GM12801 (cell line): ENCODE results near the gene ARHGAP22.

ENCODE experiments used
- CTCF ChIP-seq: IDR thresholded peaks from one replicate; pipeline ENCODE4 v1.5.1; 2011; ENCODE audit warnings: control low read depth; ENCODE audit not compliant: insufficient read length; ENCODE audit errors: extremely low read depth

ARHGAP22 gene

DNA sequence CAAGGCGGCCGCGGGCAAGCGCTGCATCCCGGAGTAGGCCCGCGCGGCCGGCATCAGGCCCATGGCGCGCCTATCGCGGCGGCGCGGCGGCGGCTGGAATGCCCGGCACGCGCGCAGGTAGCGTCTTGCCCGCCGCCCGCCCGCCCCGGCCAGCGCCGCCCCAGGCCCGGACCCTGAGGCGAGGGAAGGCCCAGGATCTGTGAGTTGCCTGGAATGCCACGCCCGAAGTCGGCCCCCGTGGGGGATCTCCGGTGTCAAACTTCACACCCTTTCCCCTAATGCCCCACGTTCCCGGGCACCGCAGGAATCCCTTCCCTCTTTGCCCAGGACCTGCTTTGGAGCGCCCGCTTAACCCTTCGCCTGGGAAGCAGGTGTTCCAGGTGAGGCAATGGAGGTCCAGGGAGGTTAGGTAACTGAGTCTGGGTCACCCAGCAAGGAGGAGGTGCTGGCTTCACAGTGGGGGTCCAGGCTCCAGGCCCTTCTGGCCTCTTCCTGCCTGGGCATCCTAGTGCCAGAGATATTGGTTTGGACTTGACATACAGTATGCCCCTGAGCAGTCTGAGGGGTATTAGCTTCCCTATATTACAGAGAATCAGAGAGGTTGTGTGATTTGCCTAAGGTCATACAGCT lies 138.1 kb downstream of the ARHGAP22 start:
- TF ChIP-seq CTCF = no peak

DNA sequence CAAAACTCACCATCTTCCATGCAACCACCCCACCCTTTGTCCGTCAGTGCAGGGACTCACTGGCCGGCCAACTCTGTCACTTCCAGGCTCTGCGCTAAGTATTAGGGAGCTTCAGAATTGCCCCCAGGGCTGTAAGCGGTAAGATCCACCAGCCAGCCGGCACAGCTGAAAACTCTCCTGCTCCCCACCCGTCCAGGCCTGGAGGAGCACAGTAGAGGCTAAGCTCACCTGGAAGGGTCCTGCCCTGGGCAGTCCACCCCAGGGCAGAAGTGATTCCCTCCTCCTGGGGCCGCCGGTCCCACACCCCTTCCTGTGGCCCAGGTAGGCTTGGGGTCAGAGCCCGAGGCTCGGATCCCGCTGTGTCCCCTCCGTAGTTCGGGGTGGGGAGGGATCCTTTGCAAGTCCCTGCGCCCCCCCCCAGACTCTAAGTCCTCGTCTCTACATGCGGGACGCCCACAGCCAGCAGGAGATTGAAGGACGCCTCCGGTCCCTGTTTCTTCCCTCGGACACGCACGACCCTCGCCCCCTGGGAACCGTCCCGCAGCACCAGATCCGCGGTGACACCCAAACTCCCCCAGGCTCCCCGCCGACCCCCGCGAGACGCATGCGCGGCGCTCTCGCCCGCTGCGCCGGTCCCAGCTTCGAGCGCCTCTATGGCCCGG lies 138.9 kb downstream of the ARHGAP22 start:
- TF ChIP-seq CTCF = no peak

GRCh38 chr10:48464871-48465736 lies 139.8 kb downstream of the ARHGAP22 start:
- no peak for TF ChIP-seq CTCF

DNA sequence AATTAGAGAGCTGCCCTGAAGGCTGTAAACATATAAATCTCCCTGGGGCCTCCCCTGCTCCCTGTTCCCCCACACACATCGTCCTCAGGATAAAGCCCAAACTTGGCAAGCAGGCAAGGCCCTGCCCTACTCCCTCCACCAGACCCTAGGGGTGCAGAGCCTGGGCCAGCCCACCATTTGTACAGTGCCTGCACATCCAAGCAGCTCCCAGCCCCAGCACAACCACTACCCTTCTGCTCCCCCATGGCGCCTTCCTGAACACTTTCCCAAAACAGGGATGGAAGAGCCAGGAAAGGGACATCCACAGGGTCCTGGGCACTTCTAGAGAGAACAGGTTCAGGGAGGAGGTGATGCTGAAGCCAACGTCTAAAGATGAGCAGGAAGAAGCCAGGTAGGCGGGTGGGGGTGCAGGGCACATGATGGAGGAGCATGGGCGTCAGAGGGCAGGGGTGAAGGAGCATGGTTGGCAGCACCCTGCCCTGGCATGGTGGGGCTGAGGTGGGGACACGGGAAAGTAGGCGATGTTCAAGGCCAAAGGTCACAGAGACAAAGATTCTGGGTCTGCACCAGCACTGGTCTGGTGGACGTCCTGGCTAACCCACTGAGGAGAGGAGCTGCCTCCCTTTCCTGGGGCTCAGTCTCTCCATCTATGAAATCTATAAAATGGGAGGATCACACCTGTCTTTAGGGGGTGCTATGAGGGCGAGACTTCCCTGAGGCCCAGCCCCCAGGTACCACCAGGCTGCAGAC lies 140.6 kb downstream of the ARHGAP22 start:
- TF ChIP-seq CTCF = no peak

DNA sequence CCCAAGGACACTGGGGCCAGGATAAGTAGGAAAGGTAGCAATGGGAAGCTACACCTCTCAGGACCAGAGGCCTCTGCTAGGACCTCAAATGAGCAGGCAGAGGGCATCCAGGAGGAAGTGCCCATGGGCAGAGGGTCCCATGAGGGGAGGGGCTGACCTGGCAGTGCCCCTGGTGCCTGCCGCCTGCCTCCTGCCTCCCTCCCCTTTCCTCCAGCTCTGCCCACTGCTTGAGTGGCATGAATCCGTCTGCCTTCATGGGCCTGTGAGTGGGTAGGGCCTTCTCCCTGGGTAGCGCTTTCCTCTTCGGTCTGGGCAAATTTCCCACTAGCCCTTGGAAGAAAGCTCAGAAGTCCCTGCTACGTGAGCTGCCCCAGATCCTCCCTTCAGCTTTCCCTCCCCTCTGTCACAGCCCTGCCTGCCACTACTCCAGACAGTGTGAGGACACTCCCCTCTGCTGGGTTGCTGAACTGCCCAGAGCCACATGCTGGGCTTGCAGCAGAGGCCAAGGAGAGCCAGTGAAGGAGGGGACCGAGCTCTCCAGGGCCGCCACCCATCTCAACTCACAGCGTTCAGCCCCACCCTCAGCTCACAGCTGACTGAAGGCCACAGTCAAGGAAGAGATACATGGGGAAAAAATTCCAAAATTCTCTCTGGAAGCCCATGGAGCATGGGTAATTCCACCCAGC lies 141.4 kb downstream of the ARHGAP22 start:
- TF ChIP-seq CTCF = no peak

DNA sequence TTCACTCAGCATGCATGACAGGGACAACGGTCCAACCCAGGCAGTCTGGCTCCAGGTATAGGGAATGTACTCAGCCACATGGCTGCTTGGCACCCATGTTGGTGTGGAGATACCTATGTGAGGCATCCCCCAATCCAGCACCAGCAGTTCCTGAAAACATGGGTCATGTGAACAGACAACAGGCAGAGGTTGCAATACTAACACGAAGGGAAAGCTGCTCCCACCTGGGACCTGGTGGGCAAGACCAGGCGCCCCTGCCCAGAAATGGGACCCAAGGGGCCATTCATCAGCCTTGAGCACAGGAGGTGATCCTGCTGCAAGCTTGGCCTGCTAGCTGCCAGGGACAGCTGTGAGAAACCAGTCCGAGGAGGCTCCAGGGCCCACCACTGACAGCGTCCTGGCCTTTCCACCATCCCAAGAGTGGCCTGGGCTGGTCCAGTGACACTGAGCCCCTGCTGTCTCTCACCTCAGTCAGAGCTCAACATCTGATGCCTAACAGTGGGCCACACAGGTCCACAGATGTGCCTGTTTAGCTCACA lies 142.3 kb downstream of the ARHGAP22 start:
- no peak for TF ChIP-seq CTCF
